C4-2B (cell line): ENCODE measurements around the gene ANKEF1.

Experiments
- CTCF ChIP-seq: fragments of 450-650 bp; conservative IDR thresholded peaks from 2 replicates; pipeline ENCODE4 v1.5.1; 2017; ENCODE audit warnings: mild to moderate bottlenecking
- ZFX ChIP-seq: fragments of 450-650 bp; IDR thresholded peaks from 2 replicates; pipeline ENCODE4 v1.6.1; 2017

DNA sequence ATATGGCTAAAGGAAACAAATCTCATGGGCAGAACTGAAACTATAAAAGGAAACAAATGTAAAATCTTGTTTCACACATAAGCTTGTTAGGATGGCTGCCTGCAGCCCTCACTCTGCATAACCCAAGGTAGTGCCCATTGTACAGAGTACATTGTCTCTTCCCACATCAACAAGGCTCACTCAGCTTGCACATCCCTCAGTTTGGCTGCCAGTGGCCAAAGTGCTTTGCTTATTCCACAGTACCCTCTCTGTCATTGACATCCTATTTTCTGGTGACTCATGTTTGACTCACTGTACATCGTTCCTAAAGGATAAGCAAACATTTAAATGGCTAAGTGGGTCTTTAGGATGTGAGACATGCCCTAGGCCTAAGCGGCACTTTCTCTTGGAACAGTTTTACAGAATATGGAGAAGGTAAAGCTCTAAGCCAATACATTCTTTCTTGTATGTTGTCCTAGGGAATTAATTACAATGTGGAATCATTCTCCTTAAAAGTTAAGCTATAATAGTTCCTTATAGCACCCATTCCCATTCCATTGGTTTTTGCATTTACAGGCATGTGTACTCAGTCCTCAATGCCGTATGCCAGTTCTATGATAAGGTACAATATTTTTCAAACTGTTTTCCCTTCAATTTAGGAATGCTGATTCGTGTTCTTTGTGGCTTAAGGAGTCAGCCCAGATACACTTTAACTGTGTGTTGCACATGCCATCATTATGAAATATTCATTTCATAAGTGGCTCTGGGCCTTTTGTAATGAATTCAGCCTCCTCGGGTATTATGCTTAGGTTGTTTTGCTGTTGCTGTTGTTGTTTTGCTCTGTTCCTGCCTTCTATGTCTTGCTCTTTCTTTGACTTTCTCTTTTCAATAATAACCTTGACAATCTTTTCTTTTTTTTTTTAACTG is 5.5 kb downstream of the ANKEF1 start:
- TF ChIP-seq CTCF (no peak), ZFX (no peak)
